Measurements from ENCODE around the gene REEP2. TPM values are rescaled to one million over a fixed set of nuclear protein-coding genes. Genes with fewer than 3 reads are reported as not detected.

REEP2 gene
- total RNA-seq, 1 experiment from 2014 or later = 8.4 TPM

DNA sequence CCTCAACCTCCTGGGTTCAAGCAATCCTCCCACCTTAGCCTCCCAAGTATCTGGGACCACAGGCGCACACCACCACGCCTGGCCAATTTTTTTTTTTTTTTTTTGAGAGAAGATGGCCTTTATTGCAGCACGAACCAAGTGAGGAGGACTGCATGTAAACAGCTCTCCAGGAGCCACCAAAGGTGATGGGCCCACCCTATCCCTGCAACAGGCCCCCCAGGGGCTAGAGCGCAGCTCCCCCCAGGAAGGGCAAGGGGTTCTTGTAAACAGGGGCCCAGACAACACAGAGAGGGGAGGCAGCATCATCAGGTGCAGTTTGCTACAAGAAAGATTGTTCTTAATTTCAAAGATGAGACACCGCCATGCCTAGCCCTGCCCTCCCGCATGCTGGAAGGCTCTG lies 13.9 kb downstream of the REEP2 start:
- intact Hi-C loops (cut with micrococcal nuclease; ENCODE audit: unreplicated experiment) = loop anchor here (5.0 kb wide), 1 partner anchor 95 kb away; no protein-coding TSS in a partner anchor
- BruUV-seq (replicated peaks) = no TSS peak
- POLR2A ChIA-PET (ENCODE audit: low non-redundant PET) = interaction anchor here (0.6 kb wide), 1 partner anchor 1036 kb away, joined by 3 read pairs; no protein-coding TSS in a partner anchor
- CTCF ChIA-PET = interaction anchor here (0.6 to 1.4 kb wide), 2 partner anchors 12 to 827 kb away, joined by 4 read pairs; no protein-coding TSS in a partner anchor
- Histone ChIP-seq H3K4me3 (ENCODE audit: low read depth, low read length, poor library complexity, severe bottlenecking) (no peak overlapping the region), H3K36me3 (ENCODE audit: insufficient read depth, low read length, poor library complexity, severe bottlenecking) (no peaks in the 10 kb centered on the region), H3K27ac (ENCODE audit: low read depth, low read length, poor library complexity, severe bottlenecking) (no peak overlapping the region), H3K9me3 (ENCODE audit: low read depth, low read length, poor library complexity, severe bottlenecking) (no peaks in the 10 kb centered on the region), H3K27me3 (replicated peaks; ENCODE audit: insufficient read depth, low read depth, low read length, poor library complexity) (no peaks in the 10 kb centered on the region), H3K4me1 (ENCODE audit: insufficient read depth, low read length, poor library complexity, severe bottlenecking) (peaks cover 23% of the 10 kb centered on the region)
- no peak for DNase-seq (ENCODE audit: low spot score)
- no peak for TF ChIP-seq CTCF (conservative IDR thresholded peaks at IDR 0.05; ENCODE audit: low read depth, low read length)
- no peak for TF ChIP-seq EZH2 (IDR thresholded peaks at IDR 0.05; ENCODE audit: borderline replicate concordance, low read depth, low read length, poor library complexity, severe bottlenecking)

- POLR2A ChIA-PET (ENCODE audit: low non-redundant PET) = interaction anchor here (0.6 kb wide), 1 partner anchor 118 kb away, joined by 4 read pairs; no protein-coding TSS in a partner anchor
- no TSS peak for BruUV-seq (replicated peaks)
- intact Hi-C loops (cut with micrococcal nuclease; ENCODE audit: unreplicated experiment) = loop anchor here (5.0 kb wide), 1 partner anchor 94 kb away; no protein-coding TSS in a partner anchor
Observed at GRCh38 chr5:138453590-138453989, 14.7 kb downstream of the REEP2 start.

GRCh38 chr5:138454121-138454520 lies 15.3 kb downstream of the REEP2 start:
- Histone ChIP-seq H3K27ac (ENCODE audit: low read depth, low read length, poor library complexity, severe bottlenecking) (no peak overlapping the region), H3K36me3 (ENCODE audit: insufficient read depth, low read length, poor library complexity, severe bottlenecking) (no peaks in the 10 kb centered on the region), H3K9me3 (ENCODE audit: low read depth, low read length, poor library complexity, severe bottlenecking) (no peaks in the 10 kb centered on the region), H3K27me3 (replicated peaks; ENCODE audit: insufficient read depth, low read depth, low read length, poor library complexity) (no peaks in the 10 kb centered on the region), H3K4me3 (ENCODE audit: low read depth, low read length, poor library complexity, severe bottlenecking) (no peak overlapping the region), H3K4me1 (ENCODE audit: insufficient read depth, low read length, poor library complexity, severe bottlenecking) (peaks cover 12% of the 10 kb centered on the region)
- BruUV-seq (replicated peaks) = no TSS peak
- DNase-seq (ENCODE audit: low spot score) = no peak
- intact Hi-C loops (cut with micrococcal nuclease; ENCODE audit: unreplicated experiment) = loop anchor here (5.0 kb wide), 1 partner anchor 93 kb away; no protein-coding TSS in a partner anchor
- CTCF ChIA-PET = interaction anchor here (1.3 kb wide), 1 partner anchor 9 kb away, joined by 7 read pairs; no protein-coding TSS in a partner anchor
- TF ChIP-seq EZH2 (IDR thresholded peaks at IDR 0.05; ENCODE audit: borderline replicate concordance, low read depth, low read length, poor library complexity, severe bottlenecking) (no peak), CTCF (conservative IDR thresholded peaks at IDR 0.05; ENCODE audit: low read depth, low read length) (no peak)
- POLR2A ChIA-PET (ENCODE audit: low non-redundant PET) = no interaction called here

More at GRCh38 chr5:138453590-138453989, 14.7 kb downstream of the REEP2 start:
- no peak overlapping the region for H3K4me3 ChIP-seq (ENCODE audit: low read depth, low read length, poor library complexity, severe bottlenecking)
- no peaks in the 10 kb centered on the region for H3K9me3 ChIP-seq (ENCODE audit: low read depth, low read length, poor library complexity, severe bottlenecking)
- TF ChIP-seq EZH2 (IDR thresholded peaks at IDR 0.05; ENCODE audit: borderline replicate concordance, low read depth, low read length, poor library complexity, severe bottlenecking) = no peak
- no peak for TF ChIP-seq CTCF (conservative IDR thresholded peaks at IDR 0.05; ENCODE audit: low read depth, low read length)
- H3K27ac ChIP-seq (ENCODE audit: low read depth, low read length, poor library complexity, severe bottlenecking) = no peak overlapping the region
- no peaks in the 10 kb centered on the region for H3K36me3 ChIP-seq (ENCODE audit: insufficient read depth, low read length, poor library complexity, severe bottlenecking)
- H3K4me1 ChIP-seq (ENCODE audit: insufficient read depth, low read length, poor library complexity, severe bottlenecking) = peaks cover 17% of the 10 kb centered on the region
- CTCF ChIA-PET = interaction anchor here (1.4 kb wide), 1 partner anchor 11 kb away, joined by 4 read pairs; no protein-coding TSS in a partner anchor
- no peaks in the 10 kb centered on the region for H3K27me3 ChIP-seq (replicated peaks; ENCODE audit: insufficient read depth, low read depth, low read length, poor library complexity)
- DNase-seq (ENCODE audit: low spot score) = no peak
